Activated T-helper 1 cell treated with anti-CD3 and anti-CD28 coated beads, Interleukin-12 subunit alpha, Interleukin-12 subunit beta, Interleukin-2, Interleukin-4 antibody, amounts not matched to agents 30 ng/mL and 10 ng/mL and 1 ng/mL, durations not matched to agents 14 hours and 24 hours and 36 hours (primary cell): Measurements from ENCODE around the gene MED23. TPM values are rescaled to one million over a fixed set of nuclear protein-coding genes. Genes with fewer than 3 reads are reported as not detected.
"Not testable (repeated sequence)": the region's sequence is repeated elsewhere in the genome, so short reads cannot be mapped to it uniquely, and the experiment has no call there.

Source experiments
- DNase-seq: peaks from one replicate; pipeline ENCODE4 v3.0.0; 2021; ENCODE audit warnings: low spot score
- H3K27ac Mint-ChIP-seq: one replicate; pipeline ENCODE4 v1.8.0; 2021; ENCODE audit warnings: mild to moderate bottlenecking, mixed read lengths
- H3K27me3 Mint-ChIP-seq: one replicate; pipeline ENCODE4 v1.8.0; 2022; ENCODE audit warnings: mild to moderate bottlenecking, moderate library complexity, mixed read lengths; ENCODE audit not compliant: insufficient read depth
- H3K36me3 Mint-ChIP-seq: one replicate; pipeline ENCODE4 v1.8.0; 2021; ENCODE audit warnings: low read depth, mixed read lengths
- H3K4me1 Mint-ChIP-seq: one replicate; pipeline ENCODE4 v1.8.0; 2021; ENCODE audit warnings: low read depth, mixed read lengths
- H3K4me3 Mint-ChIP-seq: one replicate; pipeline ENCODE4 v1.8.0; 2021; ENCODE audit warnings: mild to moderate bottlenecking, moderate library complexity, mixed read lengths
- H3K9me3 Mint-ChIP-seq: one replicate; pipeline ENCODE4 v1.8.0; 2021; ENCODE audit warnings: mixed read lengths
- intact Hi-C: fragments of 100-400 bp; cut with micrococcal nuclease; formaldehyde crosslinking; loops from one replicate; pipeline ENCODE4 v1.15.1; 2024
- total RNA-seq: library from RNA; stranded (reverse); gene quantifications from 2 replicates; pipeline ENCODE4 v1.2.3, GENCODE V29; 2022

MED23 gene
- total RNA-seq, 1 donor from 2014 or later = 34.0 TPM

DNA sequence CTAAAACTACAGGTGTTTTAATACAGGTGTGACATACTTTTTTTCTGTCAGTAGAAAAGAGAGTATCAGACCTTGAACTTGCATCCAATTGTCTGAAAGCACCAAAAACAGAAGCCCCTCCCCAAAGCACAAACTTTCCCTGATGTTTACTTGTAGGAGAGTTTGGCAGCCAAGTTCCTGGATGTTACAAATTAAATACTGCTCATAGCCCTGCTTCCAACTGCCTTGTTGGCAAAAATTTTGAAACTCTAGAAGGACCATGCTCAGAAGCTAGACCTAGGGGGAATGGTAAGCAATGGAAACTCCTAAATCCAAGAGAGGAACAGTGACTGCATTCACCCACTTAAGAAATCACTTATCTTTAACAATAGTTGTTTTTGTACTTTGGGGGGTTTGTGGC is 72.0 kb downstream of the MED23 start:
- Mint-ChIP-seq H3K27ac (no peak overlapping the region), H3K36me3 (no peaks in the 10 kb centered on the region), H3K4me1 (no peaks in the 10 kb centered on the region), H3K4me3 (no peak overlapping the region), H3K27me3 (peaks cover 13% of the 10 kb centered on the region), H3K9me3 (no peaks in the 10 kb centered on the region)
- intact Hi-C loops = no loop called here
- no peak for DNase-seq

GRCh38 chr6:131552572-131552971 is 75.5 kb downstream of the MED23 start:
- no peak overlapping the region for H3K27ac Mint-ChIP-seq
- DNase-seq = no peak
- intact Hi-C loops = no loop called here
- H3K4me1 Mint-ChIP-seq = no peaks in the 10 kb centered on the region
- no peak overlapping the region for H3K4me3 Mint-ChIP-seq
- H3K36me3 Mint-ChIP-seq = no peaks in the 10 kb centered on the region
- peaks cover 16% of the 10 kb centered on the region for H3K27me3 Mint-ChIP-seq
- H3K9me3 Mint-ChIP-seq = no peaks in the 10 kb centered on the region

DNA sequence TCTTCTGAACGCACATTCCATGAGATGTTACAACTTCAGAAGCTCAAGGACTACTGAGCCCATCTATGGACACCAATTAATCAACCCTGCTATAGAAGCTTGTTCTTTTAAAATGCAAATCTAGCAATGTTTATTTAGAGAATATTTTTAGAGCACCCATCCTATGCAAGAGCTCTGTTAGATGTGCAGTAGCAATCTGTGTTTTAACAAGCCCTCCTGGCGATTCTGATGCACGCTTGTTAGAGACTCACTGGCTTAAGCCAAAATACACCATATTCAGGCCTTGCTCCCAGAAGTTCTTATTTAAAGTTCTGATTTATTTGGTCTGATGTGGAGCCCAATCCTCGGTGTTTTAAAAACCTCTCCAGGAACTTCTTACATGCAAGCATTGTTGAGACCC is 76.1 kb downstream of the MED23 start:
- Mint-ChIP-seq H3K36me3 (no peaks in the 10 kb centered on the region), H3K9me3 (no peaks in the 10 kb centered on the region), H3K27me3 (peaks cover 15% of the 10 kb centered on the region), H3K4me3 (no peak overlapping the region), H3K27ac (no peak overlapping the region), H3K4me1 (no peaks in the 10 kb centered on the region)
- no peak for DNase-seq
- intact Hi-C loops = no loop called here

GRCh38 chr6:131549811-131550210 is 78.2 kb downstream of the MED23 start:
- H3K36me3 Mint-ChIP-seq = no peaks in the 10 kb centered on the region
- intact Hi-C loops = no loop called here
- no peak overlapping the region for H3K27ac Mint-ChIP-seq
- no peak for DNase-seq
- H3K4me3 Mint-ChIP-seq = no peak overlapping the region
- no peaks in the 10 kb centered on the region for H3K4me1 Mint-ChIP-seq
- H3K27me3 Mint-ChIP-seq = peaks cover 10% of the 10 kb centered on the region
- H3K9me3 Mint-ChIP-seq = no peaks in the 10 kb centered on the region

GRCh38 chr6:131548441-131548840 is 79.6 kb downstream of the MED23 start:
- Mint-ChIP-seq H3K4me1 (no peaks in the 10 kb centered on the region), H3K9me3 (no peaks in the 10 kb centered on the region), H3K4me3 (no peak overlapping the region), H3K27ac (no peak overlapping the region), H3K36me3 (no peaks in the 10 kb centered on the region), H3K27me3 (peaks cover 20% of the 10 kb centered on the region)
- intact Hi-C loops = no loop called here
- no peak for DNase-seq

GRCh38 chr6:131547488-131547887 is 80.6 kb downstream of the MED23 start:
- intact Hi-C loops = no loop called here
- no peak overlapping the region for H3K4me3 Mint-ChIP-seq
- no peak overlapping the region for H3K27ac Mint-ChIP-seq
- peaks cover 20% of the 10 kb centered on the region for H3K27me3 Mint-ChIP-seq
- H3K36me3 Mint-ChIP-seq = no peaks in the 10 kb centered on the region
- no peaks in the 10 kb centered on the region for H3K4me1 Mint-ChIP-seq
- H3K9me3 Mint-ChIP-seq = no peaks in the 10 kb centered on the region
- DNase-seq = no peak

GRCh38 chr6:131545317-131545716 is 82.7 kb downstream of the MED23 start:
- no peak for DNase-seq

DNA sequence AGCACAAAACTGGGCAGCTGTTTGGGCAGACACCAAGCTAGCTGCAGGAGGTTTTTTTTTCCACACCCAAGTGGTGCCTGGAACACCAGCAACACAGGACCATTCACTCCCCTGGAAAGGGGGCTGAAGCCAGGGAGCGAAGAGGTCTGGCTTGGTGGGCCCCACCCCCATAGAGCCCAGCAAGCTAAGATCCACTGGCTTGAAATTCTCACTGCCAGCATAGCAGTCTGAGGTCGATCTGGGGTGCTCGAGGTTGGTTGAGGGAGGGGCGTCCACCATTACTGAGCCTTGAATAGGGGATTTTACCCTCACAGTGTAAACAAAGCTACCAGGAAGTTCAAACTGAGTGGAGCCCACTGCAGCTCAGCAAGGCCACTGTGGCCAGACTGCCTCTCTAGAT is 89.4 kb downstream of the MED23 start:
- DNase-seq, H3K36me3 Mint-ChIP-seq, intact Hi-C loops, H3K4me1 Mint-ChIP-seq, H3K27ac Mint-ChIP-seq, H3K4me3 Mint-ChIP-seq, H3K27me3 Mint-ChIP-seq, H3K9me3 Mint-ChIP-seq: not testable (repeated sequence)

More at GRCh38 chr6:131545317-131545716, 82.7 kb downstream of the MED23 start:
- Mint-ChIP-seq H3K27me3 (peaks cover 24% of the 10 kb centered on the region), H3K4me1 (no peaks in the 10 kb centered on the region), H3K9me3 (no peaks in the 10 kb centered on the region), H3K36me3 (no peaks in the 10 kb centered on the region), H3K27ac (no peak overlapping the region), H3K4me3 (no peak overlapping the region)
- intact Hi-C loops = no loop called here

DNA sequence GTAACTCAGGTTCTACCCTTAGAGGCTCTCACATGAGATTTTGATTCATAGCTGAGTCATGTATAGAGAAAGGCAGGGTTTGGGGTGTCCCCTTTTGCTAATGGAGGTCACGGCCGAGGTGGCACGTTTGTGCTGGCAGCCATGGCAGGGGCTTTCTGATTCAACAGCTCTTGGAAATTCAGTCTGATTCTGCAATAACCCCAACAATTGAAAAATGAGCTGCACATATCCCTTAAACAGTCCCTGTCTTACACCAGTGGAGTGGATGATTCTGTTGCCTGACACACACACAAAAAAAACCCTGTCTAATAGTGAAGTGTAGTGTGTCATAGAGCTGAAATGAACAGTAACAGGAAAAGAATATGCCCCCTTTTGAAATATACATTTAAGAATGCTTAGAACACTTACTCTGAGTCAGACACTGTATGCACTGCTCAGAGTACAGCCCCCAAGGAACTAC is 95.4 kb downstream of the MED23 start:
- Mint-ChIP-seq H3K36me3 (peaks cover 3% of the 10 kb centered on the region), H3K27me3 (peaks cover 3% of the 10 kb centered on the region), H3K4me3 (no peak overlapping the region), H3K9me3 (no peaks in the 10 kb centered on the region), H3K4me1 (peaks cover 39% of the 10 kb centered on the region), H3K27ac (peak overlapping the region; percentile 24)
- intact Hi-C loops = loop anchor here (2.0 to 5.0 kb wide), 5 partner anchors 80 to 470 kb away; partner anchors contain the start of genes EPB41L2 and MED23
- DNase-seq = no peak

GRCh38 chr6:131531681-131532080 is 96.4 kb downstream of the MED23 start:
- H3K4me1 Mint-ChIP-seq = peaks cover 39% of the 10 kb centered on the region
- H3K27me3 Mint-ChIP-seq, H3K4me3 Mint-ChIP-seq, H3K9me3 Mint-ChIP-seq, H3K27ac Mint-ChIP-seq, DNase-seq, H3K36me3 Mint-ChIP-seq: not testable (repeated sequence)
- intact Hi-C loops = loop anchor here (2.0 to 5.0 kb wide), 5 partner anchors 79 to 469 kb away; partner anchors contain the start of genes EPB41L2 and MED23

- intact Hi-C loops = loop anchor here (5.0 kb wide), 3 partner anchors 79 to 469 kb away; partner anchors contain the start of genes EPB41L2 and MED23
- H3K9me3 Mint-ChIP-seq, H3K27me3 Mint-ChIP-seq, H3K36me3 Mint-ChIP-seq, H3K4me3 Mint-ChIP-seq, DNase-seq: not testable (repeated sequence)
- peaks cover 39% of the 10 kb centered on the region for H3K4me1 Mint-ChIP-seq
- peak overlapping the region; percentile 26 for H3K27ac Mint-ChIP-seq
Observed at GRCh38 chr6:131530936-131531335, 97.1 kb downstream of the MED23 start.

- Mint-ChIP-seq H3K4me3 (no peak overlapping the region), H3K9me3 (no peaks in the 10 kb centered on the region), H3K27me3 (peaks cover 2% of the 10 kb centered on the region), H3K27ac (no peak overlapping the region), H3K4me1 (peaks cover 13% of the 10 kb centered on the region), H3K36me3 (peaks cover 3% of the 10 kb centered on the region)
- no peak for DNase-seq
- intact Hi-C loops = no loop called here
Observed at GRCh38 chr6:131524695-131525336, 103.2 kb downstream of the MED23 start.

DNA sequence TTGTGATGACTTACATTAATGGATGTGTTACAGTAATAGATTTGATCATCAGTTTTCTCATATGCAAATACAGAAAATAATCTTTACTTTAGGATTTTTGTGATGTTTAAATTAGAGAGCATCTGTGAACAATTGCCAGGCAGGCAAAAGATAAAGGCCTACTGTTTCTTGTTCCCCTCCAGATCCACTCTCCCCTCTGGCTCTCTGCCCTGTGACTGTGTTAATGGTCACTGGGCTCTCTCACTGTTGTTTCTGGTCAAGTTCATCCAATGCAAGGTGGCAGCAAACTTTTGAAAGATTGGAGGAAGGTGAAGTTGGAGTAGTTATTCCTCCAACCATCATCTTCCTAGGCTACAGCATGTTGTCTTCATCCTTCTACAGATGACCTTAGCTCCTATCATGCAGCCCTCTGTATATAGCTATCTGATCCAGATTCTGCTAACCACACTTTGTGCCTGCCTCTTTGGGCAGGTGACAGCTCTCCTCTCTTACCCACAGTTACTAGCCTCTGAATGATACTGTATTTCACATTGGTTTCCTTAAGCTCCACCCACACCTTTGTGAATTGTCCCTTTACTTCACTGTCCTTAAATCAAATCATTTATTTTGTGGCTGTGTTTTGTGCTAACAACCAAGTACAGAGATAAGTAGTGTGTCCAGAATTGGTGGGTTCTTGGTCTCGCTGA is 103.9 kb downstream of the MED23 start:
- Mint-ChIP-seq H3K27me3 (peaks cover under 1% of the 10 kb centered on the region), H3K27ac (no peak overlapping the region), H3K36me3 (peaks cover 3% of the 10 kb centered on the region), H3K4me1 (peaks cover 14% of the 10 kb centered on the region), H3K4me3 (no peak overlapping the region), H3K9me3 (no peaks in the 10 kb centered on the region)
- DNase-seq = no peak
- intact Hi-C loops = no loop called here
